ENCODE results near the gene INSYN1. TPM values are rescaled to one million over a fixed set of nuclear protein-coding genes. Genes with fewer than 3 reads are reported as not detected.

INSYN1 gene
- total RNA-seq, 5 donors from 2014 or later (not counting 1 experiment from before 2014, with no cell fraction given): not detected

- H3K27ac Mint-ChIP-seq: no peak overlapping the region
These were observed 3.2 kb upstream of the INSYN1 start for GRCh38 chr15:73756390-73756789.

GRCh38 chr15:73755946-73756345 is 2.8 kb upstream of the INSYN1 start:
- Histone ChIP-seq H3K36me3 (ENCODE audit: control insufficient read depth in 2 of 2, extremely low read depth in 1 of 2, insufficient read depth in 1 of 2, low read length in 1 of 2) (no peaks in the 10 kb centered on the region), H3K4me3 (ENCODE audit: control insufficient read depth in 1 of 2, extremely low read depth in 1 of 2, low read length in 1 of 2) (no peak overlapping the region), H3K27me3 (replicated peaks in 1 of 2; ENCODE audit: control insufficient read depth in 2 of 2, extremely low read depth in 1 of 2, insufficient read depth in 2 of 2, low read length in 1 of 2) (peaks cover 2 to 56% of the 10 kb centered on the region in 2 experiments), H3K4me1 (ENCODE audit: control insufficient read depth in 1 of 2, extremely low read depth in 1 of 2, insufficient read depth in 2 of 2, low read length in 2 of 2) (peaks cover 0 to 5% of the 10 kb centered on the region in 2 experiments), H3K27ac (ENCODE audit: low read length) (no peak overlapping the region), H3K9me3 (no peaks in the 10 kb centered on the region)
- Mint-ChIP-seq H3K36me3 (no peaks in the 10 kb centered on the region), H3K27me3 (peaks cover 26 to 44% of the 10 kb centered on the region in 2 donors), H3K27ac (no peak overlapping the region), H3K4me1 (peaks cover 0 to 7% (median 4%) of the 10 kb centered on the region in 3 donors), H3K9me3 (no peaks in the 10 kb centered on the region), H3K4me3 (no peak overlapping the region)
- ATAC-seq (replicated peaks in 1 of 4) (no peak), DNase-seq (no peak)
- 80% methylated on average over 2 of the region's 3 CpGs for WGBS (ENCODE audit: insufficient coverage)
- CTCF ChIA-PET: no interaction called here
- POLR2A ChIA-PET: no interaction called here

More at GRCh38 chr15:73756390-73756789, 3.2 kb upstream of the INSYN1 start:
- ATAC-seq (replicated peaks in 1 of 4) (no peak), DNase-seq (no peak)
- Histone ChIP-seq H3K27ac (ENCODE audit: low read length) (no peak overlapping the region), H3K36me3 (ENCODE audit: control insufficient read depth in 2 of 2, extremely low read depth in 1 of 2, insufficient read depth in 1 of 2, low read length in 1 of 2) (no peaks in the 10 kb centered on the region), H3K4me3 (ENCODE audit: control insufficient read depth in 1 of 2, extremely low read depth in 1 of 2, low read length in 1 of 2) (no peak overlapping the region), H3K9me3 (no peaks in the 10 kb centered on the region), H3K4me1 (ENCODE audit: control insufficient read depth in 1 of 2, extremely low read depth in 1 of 2, insufficient read depth in 2 of 2, low read length in 2 of 2) (peaks cover 0 to 5% of the 10 kb centered on the region in 2 experiments), H3K27me3 (replicated peaks in 1 of 2; ENCODE audit: control insufficient read depth in 2 of 2, extremely low read depth in 1 of 2, insufficient read depth in 2 of 2, low read length in 1 of 2) (peaks cover 0 to 52% of the 10 kb centered on the region in 2 experiments)
- H3K36me3 Mint-ChIP-seq: no peaks in the 10 kb centered on the region
- no peaks in the 10 kb centered on the region for H3K9me3 Mint-ChIP-seq
- peaks cover 26 to 41% of the 10 kb centered on the region in 2 donors for H3K27me3 Mint-ChIP-seq
- ChIA-PET CTCF (no interaction called here), POLR2A (no interaction called here)
- no peak overlapping the region for H3K4me3 Mint-ChIP-seq
- peaks cover 0 to 5% (median 3%) of the 10 kb centered on the region in 3 donors for H3K4me1 Mint-ChIP-seq
- WGBS (ENCODE audit: insufficient coverage): 57% methylated on average over 2 of the region's 2 CpGs

- Histone ChIP-seq H3K4me1 (ENCODE audit: control insufficient read depth in 1 of 2, extremely low read depth in 1 of 2, insufficient read depth in 2 of 2, low read length in 2 of 2) (peaks cover 0 to 5% of the 10 kb centered on the region in 2 experiments), H3K27ac (ENCODE audit: low read length) (no peak overlapping the region), H3K4me3 (ENCODE audit: control insufficient read depth in 1 of 2, extremely low read depth in 1 of 2, low read length in 1 of 2) (no peak overlapping the region), H3K27me3 (replicated peaks in 1 of 2; ENCODE audit: control insufficient read depth in 2 of 2, extremely low read depth in 1 of 2, insufficient read depth in 2 of 2, low read length in 1 of 2) (peaks cover 2 to 56% of the 10 kb centered on the region in 2 experiments), H3K9me3 (no peaks in the 10 kb centered on the region), H3K36me3 (ENCODE audit: control insufficient read depth in 2 of 2, extremely low read depth in 1 of 2, insufficient read depth in 1 of 2, low read length in 1 of 2) (no peaks in the 10 kb centered on the region)
- H3K36me3 Mint-ChIP-seq: no peaks in the 10 kb centered on the region
- CTCF ChIA-PET: no interaction called here
- no peak overlapping the region for H3K27ac Mint-ChIP-seq
- ATAC-seq (replicated peaks in 1 of 4) (no peak), DNase-seq (no peak)
- H3K4me3 Mint-ChIP-seq: no peak overlapping the region
- WGBS (ENCODE audit: insufficient coverage): 96% methylated on average over 4 of the region's 5 CpGs
- H3K9me3 Mint-ChIP-seq: no peaks in the 10 kb centered on the region
- peaks cover 28 to 48% of the 10 kb centered on the region in 2 donors for H3K27me3 Mint-ChIP-seq
- POLR2A ChIA-PET: no interaction called here
- H3K4me1 Mint-ChIP-seq: peaks cover 0 to 7% (median 4%) of the 10 kb centered on the region in 3 donors
These were observed 2.3 kb upstream of the INSYN1 start for GRCh38 chr15:73755481-73755880.

GRCh38 chr15:73754461-73754860 is 1.3 kb upstream of the INSYN1 start:
- H3K36me3 Mint-ChIP-seq: no peaks in the 10 kb centered on the region
- H3K27me3 ChIP-seq (replicated peaks in 1 of 2; ENCODE audit: control insufficient read depth in 2 of 2, extremely low read depth in 1 of 2, insufficient read depth in 2 of 2, low read length in 1 of 2): peaks cover 2 to 59% of the 10 kb centered on the region in 2 experiments
- peaks cover 0 to 5% of the 10 kb centered on the region in 2 experiments for H3K4me1 ChIP-seq (ENCODE audit: control insufficient read depth in 1 of 2, extremely low read depth in 1 of 2, insufficient read depth in 2 of 2, low read length in 2 of 2)
- H3K9me3 Mint-ChIP-seq: no peaks in the 10 kb centered on the region
- H3K4me3 Mint-ChIP-seq: no peak overlapping the region
- ChIA-PET CTCF (no interaction called here), POLR2A (no interaction called here)
- no peak for ATAC-seq (replicated peaks in 1 of 4)
- no peaks in the 10 kb centered on the region for H3K9me3 ChIP-seq
- no peak for DNase-seq
- 83% methylated on average over 8 of the region's 8 CpGs for WGBS (ENCODE audit: insufficient coverage)
- no peaks in the 10 kb centered on the region for H3K36me3 ChIP-seq (ENCODE audit: control insufficient read depth in 2 of 2, extremely low read depth in 1 of 2, insufficient read depth in 1 of 2, low read length in 1 of 2)
- H3K4me3 ChIP-seq (ENCODE audit: control insufficient read depth in 1 of 2, extremely low read depth in 1 of 2, low read length in 1 of 2): no peak overlapping the region
- H3K27ac ChIP-seq (ENCODE audit: low read length): no peak overlapping the region
- H3K27me3 Mint-ChIP-seq: peaks cover 35 to 58% of the 10 kb centered on the region in 2 donors
- H3K4me1 Mint-ChIP-seq: peaks cover 0 to 7% (median 4%) of the 10 kb centered on the region in 3 donors
- no peak overlapping the region for H3K27ac Mint-ChIP-seq

DNA sequence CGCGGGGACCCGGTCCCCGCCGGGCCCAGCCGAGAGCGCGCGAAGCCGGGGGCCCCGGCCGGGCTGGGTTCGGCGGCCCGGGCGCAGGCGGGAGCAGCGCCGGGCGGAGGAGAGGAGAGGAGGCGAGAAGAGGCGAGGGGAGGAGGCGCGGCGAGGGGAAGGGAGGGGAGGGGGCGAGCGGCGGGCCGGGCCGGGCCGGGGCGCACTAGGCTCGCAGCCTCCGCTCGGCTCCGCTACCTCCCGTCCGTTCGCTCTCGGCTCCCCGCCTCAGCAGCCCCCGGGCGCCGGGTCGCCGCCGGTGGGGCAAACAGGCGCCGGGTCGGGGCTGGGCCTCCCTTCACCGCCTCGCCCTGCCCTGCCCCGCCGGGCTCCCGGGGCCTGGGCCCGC is 351 bp downstream of the INSYN1 start:
- Mint-ChIP-seq H3K27ac (no peak overlapping the region), H3K36me3 (no peaks in the 10 kb centered on the region), H3K4me1 (peaks cover 0 to 7% (median 4%) of the 10 kb centered on the region in 3 donors), H3K9me3 (no peaks in the 10 kb centered on the region), H3K4me3 (no peak overlapping the region), H3K27me3 (peaks cover 45 to 68% of the 10 kb centered on the region in 2 donors)
- Histone ChIP-seq H3K4me1 (ENCODE audit: control insufficient read depth in 1 of 2, extremely low read depth in 1 of 2, insufficient read depth in 2 of 2, low read length in 2 of 2) (peaks cover 0 to 5% of the 10 kb centered on the region in 2 experiments), H3K27me3 (replicated peaks in 1 of 2; ENCODE audit: control insufficient read depth in 2 of 2, extremely low read depth in 1 of 2, insufficient read depth in 2 of 2, low read length in 1 of 2) (peaks cover 2 to 64% of the 10 kb centered on the region in 2 experiments), H3K27ac (ENCODE audit: low read length) (no peak overlapping the region), H3K4me3 (ENCODE audit: control insufficient read depth in 1 of 2, extremely low read depth in 1 of 2, low read length in 1 of 2) (no peak overlapping the region), H3K9me3 (no peaks in the 10 kb centered on the region), H3K36me3 (ENCODE audit: control insufficient read depth in 2 of 2, extremely low read depth in 1 of 2, insufficient read depth in 1 of 2, low read length in 1 of 2) (no peaks in the 10 kb centered on the region)
- no peak for ATAC-seq (replicated peaks in 1 of 4)
- DNase-seq: no peak
- ChIA-PET CTCF (no interaction called here), POLR2A (no interaction called here)
- WGBS (ENCODE audit: insufficient coverage): 3% methylated on average over 30 of the region's 56 CpGs

GRCh38 chr15:73751899-73752805 is 999 bp downstream of the INSYN1 start:
- ATAC-seq (replicated peaks in 1 of 4) (no peak), DNase-seq (no peak)
- no peaks in the 10 kb centered on the region for H3K36me3 Mint-ChIP-seq
- whole genome bisulfite sequencing (ENCODE audit: insufficient coverage): 2% methylated on average over 70 of the region's 79 CpGs
- Histone ChIP-seq H3K36me3 (ENCODE audit: control insufficient read depth in 2 of 2, extremely low read depth in 1 of 2, insufficient read depth in 1 of 2, low read length in 1 of 2) (no peaks in the 10 kb centered on the region), H3K27me3 (replicated peaks in 1 of 2; ENCODE audit: control insufficient read depth in 2 of 2, extremely low read depth in 1 of 2, insufficient read depth in 2 of 2, low read length in 1 of 2) (peaks cover 2 to 62% of the 10 kb centered on the region in 2 experiments), H3K9me3 (no peaks in the 10 kb centered on the region), H3K4me1 (ENCODE audit: control insufficient read depth in 1 of 2, extremely low read depth in 1 of 2, insufficient read depth in 2 of 2, low read length in 2 of 2) (peaks cover 0 to 5% of the 10 kb centered on the region in 2 experiments), H3K27ac (ENCODE audit: low read length) (no peak overlapping the region), H3K4me3 (ENCODE audit: control insufficient read depth in 1 of 2, extremely low read depth in 1 of 2, low read length in 1 of 2) (no peak overlapping the region)
- H3K4me1 Mint-ChIP-seq: peaks cover 0 to 7% (median 4%) of the 10 kb centered on the region in 3 donors
- H3K4me3 Mint-ChIP-seq: no peak overlapping the region
- ChIA-PET POLR2A (no interaction called here), CTCF (no interaction called here)
- no peaks in the 10 kb centered on the region for H3K9me3 Mint-ChIP-seq
- peaks cover 51 to 67% of the 10 kb centered on the region in 2 donors for H3K27me3 Mint-ChIP-seq
- no peak overlapping the region for H3K27ac Mint-ChIP-seq
